Small intestine (tissue), 7 donors: Measurements from ENCODE around the gene IL6ST. TPM values are rescaled to one million over a fixed set of nuclear protein-coding genes. Genes with fewer than 3 reads are reported as not detected.
A peak's percentile ranks its signal among the peaks of the same experiment; 100 is the strongest.

ENCODE experiments used
- DNase-seq, 2 donors: peaks; one replicate each; pipeline versions ENCODE4 v3.0.0 to v3.0.0-alpha.2; 2013
- FAIRE-seq: peaks from 2 replicates; lab custom pipeline; 2012; peaks lifted over from hg19 to GRCh38; lab: Jason Lieb, UNC
- H3K27ac ChIP-seq, 3 donors: one replicate each; pipeline ENCODE4 v1.5.1; 2013; ENCODE audit warnings: low read length in 2 of 3, mild to moderate bottlenecking in 2 of 3, control low read depth in 1 of 3, inconsistent platforms in 1 of 3, low read depth in 1 of 3, moderate library complexity in 1 of 3
- H3K27me3 ChIP-seq, 3 donors: one replicate each; pipeline ENCODE4 v1.6.1; 2013; ENCODE audit warnings: low read length in 3 of 3, inconsistent platforms in 1 of 3; ENCODE audit not compliant: control insufficient read depth in 3 of 3, insufficient read depth in 3 of 3
- H3K36me3 ChIP-seq, 3 donors: one replicate each; pipeline ENCODE4 v1.6.1; 2013; ENCODE audit warnings: low read length in 3 of 3, inconsistent platforms in 1 of 3, low read depth in 1 of 3, mild to moderate bottlenecking in 1 of 3, moderate library complexity in 1 of 3; ENCODE audit not compliant: control insufficient read depth in 3 of 3, insufficient read depth in 2 of 3
- H3K4me1 ChIP-seq, 3 donors: one replicate each; pipeline ENCODE4 v1.6.1; 2013; ENCODE audit warnings: low read length in 2 of 3, inconsistent platforms in 1 of 3, low read depth in 1 of 3, mild to moderate bottlenecking in 1 of 3, moderate library complexity in 1 of 3; ENCODE audit not compliant: control insufficient read depth in 3 of 3, insufficient read depth in 2 of 3
- H3K4me3 ChIP-seq, 3 donors: one replicate each; pipeline ENCODE4 v1.5.1; 2013; ENCODE audit warnings: low read length in 3 of 3, control low read depth in 1 of 3, inconsistent platforms in 1 of 3, low read depth in 1 of 3, mild to moderate bottlenecking in 1 of 3, moderate library complexity in 1 of 3
- H3K9me3 ChIP-seq, 2 donors: one replicate each; pipeline ENCODE4 v1.6.1; 2013; ENCODE audit warnings: low read depth in 1 of 2, low read length in 1 of 2; ENCODE audit not compliant: control insufficient read depth in 2 of 2, insufficient read depth in 1 of 2
- WGBS, 3 donors: extraction: QIAGEN DNeasy Blood & Tissue Kit; methylation state at CpG; one replicate each; pipeline ENCODE4 v1.1.7; 2013; 5-methylcytosine and 5-hydroxymethylcytosine counted together
- polyA plus RNA-seq, 4 donors: library from polyadenylated mRNA; stranded (reverse) in 3 of 4; unstranded in 1 of 4; fragments of 200-250 nt in 3 of 4; fragments of 120-200 nt in 1 of 4; gene quantifications; one replicate each; pipeline versions ENCODE4 v1.2.1 to v1.2.3, GENCODE V29; 2013
- donor health status: healthy with polysubstance abuse.
- donor health status: control.
- donor health status: control.
- donor health status: Bipolar disorder and iron deficiency.
- donor health status: healthy.

IL6ST gene
- polyA plus RNA-seq, 4 donors, result 6.5 to 49.3 (median 16.5) TPM

- H3K36me3 ChIP-seq, result no peaks in the 10 kb centered on the region
- FAIRE-seq, result no peak
- no peaks in the 10 kb centered on the region for H3K9me3 ChIP-seq
- H3K4me1 ChIP-seq, result no peaks in the 10 kb centered on the region
- H3K27me3 ChIP-seq, result no peaks in the 10 kb centered on the region
- H3K4me3 ChIP-seq, result no peak overlapping the region
- H3K27ac ChIP-seq, result no peak overlapping the region
- DNase-seq, result no peak
These were observed 94.0 kb downstream of the IL6ST start for GRCh38 chr5:55900776-55901175.

- Histone ChIP-seq H3K4me1 (no peaks in the 10 kb centered on the region), H3K4me3 (no peak overlapping the region), H3K27ac (no peak overlapping the region), H3K36me3 (no peaks in the 10 kb centered on the region), H3K9me3 (no peaks in the 10 kb centered on the region), H3K27me3 (no peaks in the 10 kb centered on the region)
- FAIRE-seq, result no peak
- DNase-seq, result no peak
- WGBS, 3 donors, result 75 to 90% (median 76%) methylated on average over 1 of the region's 1 CpG
These were observed 94.7 kb downstream of the IL6ST start for GRCh38 chr5:55900068-55900467.

GRCh38 chr5:55899344-55899743 is 95.4 kb downstream of the IL6ST start:
- Histone ChIP-seq H3K36me3 (no peaks in the 10 kb centered on the region), H3K27me3 (no peaks in the 10 kb centered on the region), H3K9me3 (no peaks in the 10 kb centered on the region), H3K4me1 (no peaks in the 10 kb centered on the region), H3K4me3 (no peak overlapping the region), H3K27ac (no peak overlapping the region)
- DNase-seq (peak; percentile 20 to 54), FAIRE-seq (no peak)
- 70 to 86% (median 84%) methylated on average over 6 of the region's 6 CpGs for WGBS, 3 donors

- FAIRE-seq (no peak), DNase-seq (no peak)
- Histone ChIP-seq H3K27ac (no peak overlapping the region), H3K4me1 (no peaks in the 10 kb centered on the region), H3K36me3 (no peaks in the 10 kb centered on the region), H3K27me3 (no peaks in the 10 kb centered on the region), H3K4me3 (no peak overlapping the region), H3K9me3 (no peaks in the 10 kb centered on the region)
- 77 to 90% (median 78%) methylated on average over 14 of the region's 14 CpGs for WGBS, 3 donors
These were observed 96.9 kb downstream of the IL6ST start for GRCh38 chr5:55897905-55898304.

- no peak overlapping the region for H3K4me3 ChIP-seq
- H3K27ac ChIP-seq, result no peak overlapping the region
- H3K9me3 ChIP-seq, result no peaks in the 10 kb centered on the region
- H3K27me3 ChIP-seq, result no peaks in the 10 kb centered on the region
- no peaks in the 10 kb centered on the region for H3K36me3 ChIP-seq
- no peaks in the 10 kb centered on the region for H3K4me1 ChIP-seq
- DNase-seq (no peak), FAIRE-seq (no peak)
- WGBS, 3 donors, result 59 to 68% (median 64%) methylated on average over 8 of the region's 8 CpGs
These were observed 97.4 kb downstream of the IL6ST start for GRCh38 chr5:55897206-55897894.

- Histone ChIP-seq H3K4me1 (no peaks in the 10 kb centered on the region), H3K9me3 (no peaks in the 10 kb centered on the region), H3K27ac (no peak overlapping the region), H3K36me3 (no peaks in the 10 kb centered on the region), H3K4me3 (no peak overlapping the region), H3K27me3 (no peaks in the 10 kb centered on the region)
- FAIRE-seq (no peak), DNase-seq (no peak)
- WGBS, 3 donors, result 76 to 88% (median 82%) methylated on average over 2 of the region's 2 CpGs
These were observed 98.1 kb downstream of the IL6ST start for GRCh38 chr5:55896663-55897062.

GRCh38 chr5:55896238-55896637 is 98.5 kb downstream of the IL6ST start:
- H3K27me3 ChIP-seq, result no peaks in the 10 kb centered on the region
- H3K4me3 ChIP-seq, result no peak overlapping the region
- no peaks in the 10 kb centered on the region for H3K4me1 ChIP-seq
- DNase-seq (no peak), FAIRE-seq (no peak)
- WGBS, 3 donors, result 96 to 100% (median 97%) methylated on average over 2 of the region's 2 CpGs
- no peaks in the 10 kb centered on the region for H3K9me3 ChIP-seq
- no peak overlapping the region for H3K27ac ChIP-seq
- no peaks in the 10 kb centered on the region for H3K36me3 ChIP-seq

- 86 to 94% (median 93%) methylated on average over 3 of the region's 3 CpGs for WGBS, 3 donors
- Histone ChIP-seq H3K4me3 (no peak overlapping the region), H3K9me3 (no peaks in the 10 kb centered on the region), H3K27me3 (no peaks in the 10 kb centered on the region), H3K4me1 (no peaks in the 10 kb centered on the region), H3K27ac (no peak overlapping the region), H3K36me3 (no peaks in the 10 kb centered on the region)
- no peak for DNase-seq
- FAIRE-seq, result no peak
These were observed 99.4 kb downstream of the IL6ST start for GRCh38 chr5:55895346-55895745.

- H3K4me3 ChIP-seq, result no peak overlapping the region
- no peaks in the 10 kb centered on the region for H3K4me1 ChIP-seq
- H3K27me3 ChIP-seq, result no peaks in the 10 kb centered on the region
- no peaks in the 10 kb centered on the region for H3K36me3 ChIP-seq
- no peaks in the 10 kb centered on the region for H3K9me3 ChIP-seq
- H3K27ac ChIP-seq, result no peak overlapping the region
- FAIRE-seq (no peak), DNase-seq (no peak)
- WGBS, 3 donors, result 48 to 73% (median 60%) methylated on average over 3 of the region's 3 CpGs
These were observed 100.6 kb downstream of the IL6ST start for GRCh38 chr5:55894135-55894534.
